ENCODE results near the gene AAMDC. TPM values are rescaled to one million over a fixed set of nuclear protein-coding genes. Genes with fewer than 3 reads are reported as not detected.
A peak's percentile ranks its signal among the peaks of the same experiment; 100 is the strongest.

The AAMDC gene
- total and polyA plus RNA-seq, 2 of the 13 experiments (the other 11 are each of a cell fraction or from before 2014, with no cell fraction given): 18.1 to 35.6 TPM

- no peak for TF ChIP-seq MTERF4 (CRISPR knock-in tag; IDR thresholded peaks at IDR 0.05)
- peak; percentile 97 for TF ChIP-seq FOXK2 (IDR thresholded peaks at IDR 0.05)
- TF ChIP-seq THYN1 (CRISPR knock-in tag; IDR thresholded peaks at IDR 0.05; ENCODE audit: borderline replicate concordance, low read depth): no peak
- TF ChIP-seq MEF2D (CRISPR knock-in tag; IDR thresholded peaks at IDR 0.05): 0 out of 2 replicates have a peak, but pooled peaks have one; percentile 19
- no peak; the same call in 1 of the 2 replicates for TF ChIP-seq DR1 (CRISPR knock-in tag; IDR thresholded peaks at IDR 0.05)
- TF ChIP-seq GTF2F1 (IDR thresholded peaks at IDR 0.05; ENCODE audit: low read length): no peak
- TF ChIP-seq AGO2 (optimal IDR thresholded peaks at IDR 0.05; ENCODE audit: low read depth, low read length): peak; percentile 45
- peak; percentile 79 for TF ChIP-seq ZNF143 (CRISPR knock-in tag; IDR thresholded peaks at IDR 0.05)
- no peak for TF ChIP-seq NR2F6 (IDR thresholded peaks at IDR 0.05)
- TF ChIP-seq NR2F6 (CRISPR knock-in tag; IDR thresholded peaks at IDR 0.05): peak; percentile 30; the same call in 1 of the 2 replicates
- TF ChIP-seq ZBED4 (CRISPR knock-in tag; IDR thresholded peaks at IDR 0.05; ENCODE audit: borderline replicate concordance): 0 out of 2 replicates have a peak, but pooled peaks have one; percentile 3
- TF ChIP-seq HOMEZ (CRISPR knock-in tag; IDR thresholded peaks at IDR 0.05; ENCODE audit: low read depth): peak; percentile 61; the same call in 1 of the 2 replicates
- peak; percentile 65 for TF ChIP-seq ZNF670 (CRISPR knock-in tag; IDR thresholded peaks at IDR 0.05; ENCODE audit: borderline replicate concordance)
- no peak for TF ChIP-seq MAFK (conservative IDR thresholded peaks at IDR 0.05 in 1 of 2, IDR thresholded peaks at IDR 0.05 in 1 of 2; ENCODE audit: low read length in 2 of 2)
- TF ChIP-seq TBL1XR1 (IDR thresholded peaks at IDR 0.05; ENCODE audit: borderline replicate concordance, low read length, partially characterized antibody): no peak
- no peak for TF ChIP-seq JUNB (CRISPR knock-in tag; IDR thresholded peaks at IDR 0.05; ENCODE audit: borderline replicate concordance)
- TF ChIP-seq SCMH1 (CRISPR knock-in tag; IDR thresholded peaks at IDR 0.05; ENCODE audit: borderline replicate concordance): no peak
- no peak for TF ChIP-seq TRIM22 (IDR thresholded peaks at IDR 0.05)
- TF ChIP-seq ZNF3 (CRISPR knock-in tag; IDR thresholded peaks at IDR 0.05): no peak
- TF ChIP-seq ZBTB26 (CRISPR knock-in tag; IDR thresholded peaks at IDR 0.05; ENCODE audit: borderline replicate concordance): no peak; the same call in 1 of the 2 replicates
- TF ChIP-seq XBP1 (CRISPR knock-in tag; IDR thresholded peaks at IDR 0.05): no peak
Measured at GRCh38 chr11:77820565-77821348, at the start of gene AAMDC, which contains the start of gene RSF1 (continued).
